GM23338 (cell line): ENCODE data around the gene EFCAB3. TPM values are rescaled to one million over a fixed set of nuclear protein-coding genes. Genes with fewer than 3 reads are reported as not detected.
"Not testable (repeated sequence)": the region's sequence is repeated elsewhere in the genome, so short reads cannot be mapped to it uniquely, and the experiment has no call there.

Source experiments
- ATAC-seq: fragments of 200-7000 bp; cut with Tn5 transposase; 3 replicates; pipeline ENCODE4 v1.9.1; 2020
- DNase-seq: peaks from one replicate; pipeline ENCODE4 v3.0.0-alpha.2; 2015; ENCODE audit warnings: low spot score
- H2AFZ ChIP-seq: fragments of 200-600 bp; sonication (generic); 2 replicates; pipeline ENCODE4 v1.8.0; 2016; ENCODE audit warnings: antibody characterized with exemption, mild to moderate bottlenecking, moderate library complexity
- H3F3A ChIP-seq: fragments of 200-600 bp; sonication (generic); replicated peaks from 2 replicates; pipeline ENCODE4 v1.8.0; 2017; ENCODE audit warnings: antibody characterized with exemption, mixed run types, low read depth
- H3K27ac ChIP-seq: fragments of 200-600 bp; sonication (generic); 2 replicates; pipeline ENCODE4 v1.6.1; 2016; ENCODE audit warnings: low read depth
- H3K27me3 ChIP-seq: fragments of 200-600 bp; sonication (generic); 2 replicates; pipeline ENCODE4 v1.8.0; 2016; ENCODE audit warnings: mild to moderate bottlenecking, mixed run types, moderate library complexity; ENCODE audit not compliant: insufficient read depth
- H3K36me3 ChIP-seq: fragments of 200-600 bp; sonication (generic); 2 replicates; pipeline ENCODE4 v1.8.0; 2016; ENCODE audit warnings: mild to moderate bottlenecking; ENCODE audit not compliant: insufficient read depth
- H3K4me1 ChIP-seq: fragments of 200-600 bp; sonication (generic); 2 replicates; pipeline ENCODE4 v1.8.0; 2016; ENCODE audit warnings: mild to moderate bottlenecking, moderate library complexity; ENCODE audit not compliant: insufficient read depth
- H3K4me2 ChIP-seq: fragments of 200-600 bp; sonication (generic); 2 replicates; pipeline ENCODE4 v1.7.1; 2017; ENCODE audit warnings: mixed run types
- H3K4me3 ChIP-seq: fragments of 200-600 bp; sonication (generic); 2 replicates; pipeline ENCODE4 v1.6.1; 2016; ENCODE audit warnings: mixed run types
- H3K79me2 ChIP-seq: fragments of 200-600 bp; sonication (generic); replicated peaks from 2 replicates; pipeline ENCODE4 v1.8.0; 2017; ENCODE audit warnings: mild to moderate bottlenecking; ENCODE audit not compliant: insufficient read depth
- H3K9me2 ChIP-seq: fragments of 200-600 bp; sonication (generic); 2 replicates; pipeline ENCODE4 v1.8.0; 2017; ENCODE audit not compliant: insufficient read depth
- H4K20me1 ChIP-seq: fragments of 200-600 bp; sonication (generic); replicated peaks from 2 replicates; pipeline ENCODE4 v1.8.0; 2017; ENCODE audit warnings: mild to moderate bottlenecking; ENCODE audit not compliant: insufficient read depth
- H3K27ac Mint-ChIP-seq: 2 replicates; pipeline ENCODE4 v1.8.0; 2020; ENCODE audit warnings: inconsistent platforms, mild to moderate bottlenecking, moderate library complexity, mixed read lengths
- H3K27me3 Mint-ChIP-seq: 3 replicates; pipeline ENCODE4 v1.8.0; 2022; ENCODE audit warnings: low read depth, mild to moderate bottlenecking, moderate library complexity, mixed read lengths, inconsistent platforms; ENCODE audit not compliant: insufficient read depth, poor library complexity
- H3K36me3 Mint-ChIP-seq: 3 replicates; pipeline ENCODE4 v1.8.0; 2021; ENCODE audit warnings: low read depth, mild to moderate bottlenecking, inconsistent platforms, moderate library complexity, mixed read lengths
- H3K4me1 Mint-ChIP-seq: 3 replicates; pipeline ENCODE4 v1.8.0; 2020; ENCODE audit warnings: mild to moderate bottlenecking, inconsistent platforms, mixed read lengths
- H3K4me3 Mint-ChIP-seq: 3 replicates; pipeline ENCODE4 v1.8.0; 2021; ENCODE audit warnings: moderate library complexity, mild to moderate bottlenecking, inconsistent platforms, mixed read lengths
- H3K9me3 Mint-ChIP-seq: 3 replicates; pipeline ENCODE4 v1.8.0; 2020; ENCODE audit warnings: moderate library complexity, mild to moderate bottlenecking, inconsistent platforms, mixed read lengths
- CREB1 ChIP-seq: fragments of 250-450 bp; sonication (Bioruptor Pico); IDR thresholded peaks from 2 replicates; pipeline ENCODE4 v1.5.0; 2020; ENCODE audit warnings: low read depth, mild to moderate bottlenecking, moderate library complexity
- POLR2AphosphoS5 ChIP-seq: IDR thresholded peaks from 2 replicates; pipeline ENCODE4 v1.6.1; 2016; ENCODE audit warnings: antibody characterized with exemption, low read depth
- polyA plus RNA-seq: library from polyadenylated mRNA; unstranded; fragments of >200 nt; fragmentation: Nextera tagmentation; extraction: Ambion mirVana; gene quantifications from 2 replicates; pipeline ENCODE4 v1.2.1, GENCODE V29; 2016
- total RNA-seq: library from RNA; depleted of rRNA; stranded (reverse); fragments of >200 nt; shearing (Covaris generic); gene quantifications from 2 replicates; pipeline ENCODE4 v1.2.3, GENCODE V29; 2014
- TF ChIP-seq, protein P1 (sequence below), 2 experiments: fragments of 200-600 bp in 1 of 2; sonication (generic) in 1 of 2; conservative IDR thresholded peaks; 2 replicates each; pipeline versions ENCODE4 v1.5.1 to v1.6.1; 2016 to 2017; ENCODE audit warnings: antibody characterized with exemption in 2 of 2, low read depth in 2 of 2, mild to moderate bottlenecking in 2 of 2, moderate library complexity in 1 of 2
- TF ChIP-seq, protein P2 (sequence below): IDR thresholded peaks from 2 replicates; pipeline ENCODE4 v1.6.1; 2016; ENCODE audit warnings: antibody characterized with exemption

EFCAB3 gene
- total and polyA plus RNA-seq, 2 experiments from 2014 or later, result not detected

DNA sequence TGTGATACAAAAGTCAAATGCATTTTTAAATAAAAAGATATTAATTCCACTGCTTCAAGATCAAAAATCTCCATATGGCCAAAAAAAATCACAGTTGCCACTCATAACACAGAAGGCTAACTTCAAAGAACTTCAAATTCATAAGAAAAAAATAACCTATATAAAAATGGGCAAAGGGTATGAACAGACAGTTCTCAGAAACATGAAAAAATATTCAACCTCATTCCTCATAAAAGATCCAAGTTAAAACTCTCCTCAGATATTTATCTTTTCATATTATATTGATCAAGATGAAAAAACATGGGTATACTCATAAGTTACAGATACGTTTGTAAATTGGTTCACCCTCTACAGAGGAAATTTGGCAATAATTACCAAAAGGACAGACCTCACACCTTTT lies 32.7 kb downstream of the EFCAB3 start:
- not testable (repeated sequence) for ATAC-seq, H3K4me1 Mint-ChIP-seq, H3K27me3 Mint-ChIP-seq, H3K79me2 ChIP-seq, DNase-seq, H2AFZ ChIP-seq, H3K9me3 Mint-ChIP-seq, H4K20me1 ChIP-seq, H3K36me3 ChIP-seq, H3K4me3 Mint-ChIP-seq, H3K4me3 ChIP-seq, H3K27ac ChIP-seq, H3F3A ChIP-seq, H3K27me3 ChIP-seq, H3K27ac Mint-ChIP-seq, H3K36me3 Mint-ChIP-seq, H3K4me1 ChIP-seq, H3K9me2 ChIP-seq, H3K4me2 ChIP-seq

DNA sequence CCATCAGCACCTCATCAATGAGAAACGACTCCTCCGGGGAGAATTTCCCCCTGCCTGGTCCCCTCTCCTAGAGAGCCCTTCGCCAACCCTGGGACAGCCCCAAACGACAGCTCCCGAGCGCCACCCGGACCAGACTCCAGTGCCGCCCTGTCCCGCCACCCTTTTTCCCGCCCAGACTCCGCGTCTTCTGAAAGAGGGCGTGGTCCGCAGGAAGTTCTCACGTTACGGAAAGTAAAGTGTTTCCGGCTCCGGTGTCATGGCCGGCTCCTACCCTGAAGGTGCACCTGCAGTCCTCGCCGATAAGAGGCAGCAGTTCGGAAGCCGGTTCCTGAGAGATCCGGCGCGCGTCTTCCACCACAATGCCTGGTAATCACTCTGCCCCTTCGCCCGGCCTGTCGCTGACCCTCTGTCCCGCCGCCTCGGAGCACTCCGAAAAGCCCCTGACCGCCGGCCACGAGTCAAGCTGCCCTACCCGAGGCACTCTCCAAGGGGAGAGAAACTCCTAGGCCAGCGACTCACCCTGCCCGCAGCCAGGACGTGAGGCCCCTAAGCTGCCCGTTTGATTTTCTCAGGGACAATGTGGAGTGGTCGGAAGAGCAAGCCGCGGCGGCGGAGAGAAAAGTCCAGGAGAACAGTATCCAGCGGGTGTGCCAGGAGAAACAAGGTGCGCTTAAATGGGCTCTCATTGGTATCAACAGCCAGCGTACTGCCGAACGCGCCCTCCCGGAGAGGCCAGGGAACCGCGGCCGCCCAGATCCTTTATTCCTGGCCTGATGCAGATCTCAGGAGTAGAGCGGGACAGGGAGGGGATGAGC lies 43.5 kb downstream of the EFCAB3 start, which contains the start of gene METTL2A:
Gene METTL2A, plus strand, starts transcription at position 251 of the 815 bp plus-strand sequence. Its CDS starts 6 bp downstream, at position 257.
- Histone ChIP-seq H3K27ac (peak within 1 kb of the TSS; percentile 94), H3K4me2 (peak within 1 kb of the TSS; percentile 96), H3K4me3 (peak within 1 kb of the TSS; percentile 88), H3K79me2 (peaks cover 27% of the 10 kb centered on the region), H2AFZ (peak within 1 kb of the TSS; percentile 95)
- H3F3A ChIP-seq, H3K27me3 Mint-ChIP-seq, H3K36me3 ChIP-seq, H3K27me3 ChIP-seq, H4K20me1 ChIP-seq, H3K4me1 ChIP-seq, H3K9me2 ChIP-seq, H3K9me3 Mint-ChIP-seq: not testable (repeated sequence)
- Mint-ChIP-seq H3K4me3 (peak within 1 kb of the TSS; percentile 98), H3K36me3 (peaks cover 31% of the 10 kb centered on the region; the same call in 2 of the 3 replicates), H3K27ac (peak within 1 kb of the TSS; percentile 96), H3K4me1 (peaks cover 12% of the 10 kb centered on the region)
- ATAC-seq, result peak; percentile 93
- TF ChIP-seq POLR2AphosphoS5 (peak; percentile 83), CREB1 (CRISPR knock-in tag) (peak; percentile 48)
- TF ChIP-seq, protein P1, sequence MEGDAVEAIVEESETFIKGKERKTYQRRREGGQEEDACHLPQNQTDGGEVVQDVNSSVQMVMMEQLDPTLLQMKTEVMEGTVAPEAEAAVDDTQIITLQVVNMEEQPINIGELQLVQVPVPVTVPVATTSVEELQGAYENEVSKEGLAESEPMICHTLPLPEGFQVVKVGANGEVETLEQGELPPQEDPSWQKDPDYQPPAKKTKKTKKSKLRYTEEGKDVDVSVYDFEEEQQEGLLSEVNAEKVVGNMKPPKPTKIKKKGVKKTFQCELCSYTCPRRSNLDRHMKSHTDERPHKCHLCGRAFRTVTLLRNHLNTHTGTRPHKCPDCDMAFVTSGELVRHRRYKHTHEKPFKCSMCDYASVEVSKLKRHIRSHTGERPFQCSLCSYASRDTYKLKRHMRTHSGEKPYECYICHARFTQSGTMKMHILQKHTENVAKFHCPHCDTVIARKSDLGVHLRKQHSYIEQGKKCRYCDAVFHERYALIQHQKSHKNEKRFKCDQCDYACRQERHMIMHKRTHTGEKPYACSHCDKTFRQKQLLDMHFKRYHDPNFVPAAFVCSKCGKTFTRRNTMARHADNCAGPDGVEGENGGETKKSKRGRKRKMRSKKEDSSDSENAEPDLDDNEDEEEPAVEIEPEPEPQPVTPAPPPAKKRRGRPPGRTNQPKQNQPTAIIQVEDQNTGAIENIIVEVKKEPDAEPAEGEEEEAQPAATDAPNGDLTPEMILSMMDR (conservative IDR thresholded peaks at IDR 0.05; ENCODE audit: low read depth in 2 of 2), result peak; percentile 12 to 36; a peak in 3 of 4 replicates
- TF ChIP-seq, protein P2, sequence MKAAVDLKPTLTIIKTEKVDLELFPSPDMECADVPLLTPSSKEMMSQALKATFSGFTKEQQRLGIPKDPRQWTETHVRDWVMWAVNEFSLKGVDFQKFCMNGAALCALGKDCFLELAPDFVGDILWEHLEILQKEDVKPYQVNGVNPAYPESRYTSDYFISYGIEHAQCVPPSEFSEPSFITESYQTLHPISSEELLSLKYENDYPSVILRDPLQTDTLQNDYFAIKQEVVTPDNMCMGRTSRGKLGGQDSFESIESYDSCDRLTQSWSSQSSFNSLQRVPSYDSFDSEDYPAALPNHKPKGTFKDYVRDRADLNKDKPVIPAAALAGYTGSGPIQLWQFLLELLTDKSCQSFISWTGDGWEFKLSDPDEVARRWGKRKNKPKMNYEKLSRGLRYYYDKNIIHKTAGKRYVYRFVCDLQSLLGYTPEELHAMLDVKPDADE, result peak; percentile 78
- peak; percentile 97 for DNase-seq

DNA sequence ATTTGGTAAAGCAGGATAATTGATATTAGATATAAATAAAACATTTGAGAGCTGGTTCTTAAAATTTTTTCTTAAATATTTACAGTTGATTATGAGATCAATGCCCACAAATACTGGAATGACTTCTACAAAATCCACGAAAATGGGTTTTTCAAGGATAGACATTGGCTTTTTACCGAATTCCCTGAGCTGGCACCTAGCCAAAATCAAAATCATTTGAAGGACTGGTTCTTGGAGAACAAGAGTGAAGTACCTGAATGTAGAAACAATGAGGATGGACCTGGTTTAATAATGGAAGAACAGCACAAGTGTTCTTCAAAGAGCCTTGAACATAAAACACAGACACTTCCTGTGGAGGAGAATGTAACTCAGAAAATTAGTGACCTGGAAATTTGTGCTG lies 45.9 kb downstream of the EFCAB3 start:
- H3K27me3 Mint-ChIP-seq, H3K27me3 ChIP-seq, H3K9me2 ChIP-seq, H4K20me1 ChIP-seq, H3K27ac ChIP-seq, H3K9me3 Mint-ChIP-seq, DNase-seq, H2AFZ ChIP-seq, H3K4me1 ChIP-seq, H3K4me3 Mint-ChIP-seq, H3F3A ChIP-seq, H3K36me3 ChIP-seq, H3K4me3 ChIP-seq, H3K27ac Mint-ChIP-seq, ATAC-seq, H3K4me2 ChIP-seq: not testable (repeated sequence)
- peaks cover 27% of the 10 kb centered on the region for H3K79me2 ChIP-seq
- Mint-ChIP-seq H3K36me3 (peaks cover 41% of the 10 kb centered on the region), H3K4me1 (peaks cover 12% of the 10 kb centered on the region)

DNA sequence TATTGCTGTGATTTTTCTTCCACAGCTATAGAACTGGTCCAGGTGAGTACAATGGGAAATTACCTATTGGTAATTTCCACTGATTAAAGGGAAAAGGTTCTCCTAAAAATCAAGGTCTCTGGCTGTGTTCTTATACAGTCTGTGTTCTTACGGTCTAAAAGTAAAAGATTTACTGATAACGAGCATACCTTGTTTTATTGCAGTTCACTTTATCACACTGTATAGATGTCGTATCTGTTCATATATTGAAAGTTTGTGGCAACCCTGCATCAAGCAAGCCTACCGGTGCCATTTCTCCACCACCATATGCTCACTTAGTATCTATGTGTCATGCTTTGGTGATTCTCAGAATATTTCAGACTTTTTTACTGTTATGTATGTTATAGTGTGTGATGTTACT lies 54.9 kb downstream of the EFCAB3 start:
- not testable (repeated sequence) for H3K4me3 ChIP-seq, H3K9me3 Mint-ChIP-seq, H3K27me3 ChIP-seq, H3K4me2 ChIP-seq, DNase-seq, H2AFZ ChIP-seq, H3F3A ChIP-seq, ATAC-seq, H3K4me1 ChIP-seq, H3K4me3 Mint-ChIP-seq, H3K27me3 Mint-ChIP-seq, H4K20me1 ChIP-seq, H3K27ac Mint-ChIP-seq, H3K79me2 ChIP-seq, H3K27ac ChIP-seq, H3K4me1 Mint-ChIP-seq, H3K9me2 ChIP-seq, H3K36me3 ChIP-seq
- H3K36me3 Mint-ChIP-seq, result peaks cover 47% of the 10 kb centered on the region

DNA sequence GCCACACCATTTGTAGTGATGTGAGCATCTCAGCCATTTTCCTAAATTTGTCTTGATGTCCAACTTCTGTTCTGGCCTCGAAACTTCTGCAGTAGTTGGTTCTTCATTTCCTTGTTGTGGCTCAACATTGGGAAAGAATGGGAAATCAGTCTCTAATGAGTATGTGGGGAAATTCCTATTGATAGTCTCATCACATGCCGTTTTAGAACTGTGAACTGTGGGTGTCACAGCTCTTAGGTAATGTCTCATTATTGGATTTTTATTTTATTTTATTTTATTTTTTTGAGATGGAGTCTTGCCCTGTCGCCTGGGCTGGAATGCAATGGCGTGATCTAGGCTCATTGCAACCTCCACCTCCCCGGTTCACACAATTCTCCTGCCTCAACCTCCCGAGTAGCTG lies 60.8 kb downstream of the EFCAB3 start:
- not testable (repeated sequence) for ATAC-seq, H3K27ac Mint-ChIP-seq, H3K9me3 Mint-ChIP-seq

More for the DNA sequence above, 60.8 kb downstream of the EFCAB3 start:
- not testable (repeated sequence) for H3K4me1 Mint-ChIP-seq, H3K27ac ChIP-seq, DNase-seq, H4K20me1 ChIP-seq, H3K9me2 ChIP-seq, H3K4me2 ChIP-seq, H3K4me1 ChIP-seq, H3K4me3 ChIP-seq, H3K27me3 ChIP-seq, H3F3A ChIP-seq, H3K27me3 Mint-ChIP-seq, H2AFZ ChIP-seq, H3K4me3 Mint-ChIP-seq, H3K79me2 ChIP-seq
- peaks cover 66% of the 10 kb centered on the region for H3K36me3 Mint-ChIP-seq
- H3K36me3 ChIP-seq, result peaks cover 29% of the 10 kb centered on the region
